Measurements from ENCODE around the gene EGLN2.
A peak's percentile ranks its signal among the peaks of the same experiment; 100 is the strongest.
"Not testable (repeated sequence)": the region's sequence is repeated elsewhere in the genome, so short reads cannot be mapped to it uniquely, and the experiment has no call there.

EGLN2 gene

DNA sequence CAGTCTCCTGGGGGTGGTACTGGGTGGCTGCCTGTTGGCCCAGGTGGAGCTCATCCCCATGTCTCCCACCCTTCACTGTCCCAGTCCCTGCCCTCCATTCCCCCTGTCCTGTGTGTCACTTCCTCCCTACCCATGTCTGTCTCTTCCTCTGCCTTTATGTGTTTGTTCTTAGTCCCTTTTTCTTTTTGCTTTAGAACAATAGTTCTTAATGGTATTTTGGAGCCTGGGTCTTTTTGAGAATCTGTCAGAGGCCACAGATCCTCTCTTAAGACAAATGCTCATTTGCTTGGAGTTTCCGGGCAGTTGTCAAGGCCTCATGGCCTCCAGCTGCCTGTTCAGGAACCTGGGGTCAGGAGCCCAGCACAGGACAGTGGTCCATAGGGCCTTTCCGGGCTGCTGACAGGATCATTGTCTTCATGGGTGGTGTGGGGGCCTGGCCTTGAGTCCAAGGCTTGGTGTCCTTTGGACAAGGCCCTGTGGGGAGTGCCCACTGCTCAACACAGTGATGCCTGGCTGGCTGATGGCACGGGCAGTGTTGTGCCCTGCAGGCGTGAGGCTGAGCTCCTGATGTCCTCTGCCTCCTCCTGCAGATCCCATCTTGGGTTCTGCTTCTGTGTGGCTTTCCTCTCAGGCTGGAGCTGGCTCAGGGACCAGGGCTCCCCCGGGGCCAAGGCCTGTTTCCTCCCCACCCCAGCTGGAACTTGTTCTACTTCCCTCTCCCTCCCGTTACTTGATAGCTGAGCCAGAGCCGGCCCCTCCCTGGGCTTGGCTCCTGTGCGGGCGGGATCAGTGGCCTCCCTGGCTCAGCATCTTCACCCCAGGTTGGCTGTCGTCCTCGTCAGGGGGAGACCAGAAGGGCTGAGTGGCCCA lies 3.5 kb downstream of the EGLN2 start:
- no peak for DNase-seq (ENCODE audit: low read depth)

DNA sequence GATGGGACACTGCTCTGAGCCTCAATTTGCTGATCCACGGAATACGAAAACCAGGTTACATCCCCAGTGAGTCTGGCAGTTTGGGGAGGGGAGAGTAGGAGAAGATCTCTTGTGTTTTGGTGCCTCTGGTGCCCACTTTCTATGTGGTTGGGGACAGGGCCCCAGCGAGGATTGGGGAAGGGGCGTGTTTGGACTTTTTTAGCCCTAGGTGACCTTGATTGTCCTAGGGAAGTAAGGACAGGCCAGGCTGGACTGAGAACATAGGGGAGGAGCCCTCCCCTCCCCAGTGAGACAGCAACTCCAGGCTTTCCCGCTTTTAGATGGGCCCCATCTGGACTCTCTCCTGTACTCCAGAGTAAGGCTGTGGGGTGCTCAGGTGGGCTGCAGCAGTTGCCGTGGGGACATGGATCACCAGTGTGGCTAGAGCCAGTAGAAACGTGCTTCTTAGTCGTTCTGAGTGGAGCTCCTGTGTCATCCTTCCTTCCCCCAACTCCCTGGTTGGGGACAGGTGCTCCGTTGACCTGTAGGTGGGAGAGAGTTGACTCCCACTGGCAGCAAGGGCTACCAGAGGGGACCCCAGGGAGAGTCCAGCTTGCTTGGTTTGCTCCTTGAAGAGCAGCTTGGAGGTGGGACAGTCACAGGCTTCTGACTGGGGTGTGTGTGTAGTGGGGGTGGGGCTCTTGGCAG lies 4.3 kb downstream of the EGLN2 start:
- DNase-seq (ENCODE audit: low read depth), result no peak

DNA sequence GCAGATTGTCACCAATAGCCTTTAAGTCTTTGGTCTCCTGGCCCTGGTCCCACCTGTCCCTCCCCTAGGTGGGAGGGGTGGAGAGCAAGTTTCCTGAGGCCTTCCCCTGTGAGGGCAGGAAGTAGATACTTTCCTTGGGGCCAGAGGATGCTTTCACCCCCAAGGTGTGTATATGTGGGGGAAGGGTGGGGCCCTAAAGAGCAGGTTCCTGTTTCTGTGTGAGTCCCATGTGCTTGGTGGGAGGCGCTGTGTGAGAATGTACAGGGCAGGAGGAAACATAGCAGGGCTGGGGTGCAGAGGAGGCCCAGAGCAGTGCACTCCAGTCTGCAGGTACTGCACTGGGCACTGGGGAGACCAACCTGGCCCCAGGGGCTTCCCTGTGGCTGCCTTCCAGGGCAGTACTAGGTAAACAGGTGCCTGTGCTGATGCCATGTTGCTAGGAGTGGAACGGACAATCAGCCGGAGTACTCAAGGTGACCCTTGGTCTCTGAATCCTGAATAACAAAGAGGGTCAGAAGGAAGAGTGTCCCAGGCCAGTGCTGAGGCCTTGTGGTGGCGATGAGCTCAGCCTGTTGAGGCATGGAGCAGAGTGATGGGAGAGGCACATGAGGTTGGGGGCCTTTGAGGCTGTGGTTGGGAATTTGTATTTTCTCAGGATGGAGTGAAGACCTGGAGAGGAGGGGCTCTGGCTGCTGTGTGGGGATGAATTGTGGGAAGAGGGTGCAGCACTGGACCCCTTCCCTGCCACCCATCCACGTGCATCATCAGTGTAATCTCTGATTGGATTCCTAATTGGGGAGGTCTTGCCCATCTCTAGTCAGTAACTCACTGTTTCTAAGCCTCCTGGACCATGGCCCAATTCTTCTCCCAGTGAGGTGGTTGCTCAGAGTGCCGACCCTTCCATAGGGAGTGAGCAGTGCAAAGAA lies 5.1 kb downstream of the EGLN2 start:
- peak; percentile 52 for DNase-seq (ENCODE audit: low read depth)

DNA sequence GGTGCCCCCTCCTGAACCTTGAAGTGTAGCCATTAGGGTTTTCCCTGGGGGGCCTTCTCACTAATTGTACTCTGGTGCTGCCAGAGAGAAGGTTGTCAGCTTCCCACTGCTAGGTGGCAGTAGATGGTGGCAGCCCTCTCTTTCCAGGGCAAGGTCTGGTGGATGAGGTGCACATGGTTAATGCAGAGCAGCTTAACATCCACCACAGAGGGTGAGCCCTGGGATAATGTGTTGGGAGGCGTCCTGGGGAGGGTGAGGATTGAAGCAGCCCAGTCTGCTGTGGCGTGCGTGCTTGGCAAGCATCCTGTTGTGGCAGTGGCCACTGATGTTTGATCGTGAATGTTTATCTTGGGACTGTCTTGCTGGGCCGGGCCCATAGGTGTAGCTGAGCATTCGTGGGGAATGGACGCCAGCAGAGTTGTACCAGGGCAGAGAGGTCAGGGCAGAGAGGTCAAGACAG lies 5.8 kb downstream of the EGLN2 start:
- no peak for DNase-seq (ENCODE audit: low read depth)

DNA sequence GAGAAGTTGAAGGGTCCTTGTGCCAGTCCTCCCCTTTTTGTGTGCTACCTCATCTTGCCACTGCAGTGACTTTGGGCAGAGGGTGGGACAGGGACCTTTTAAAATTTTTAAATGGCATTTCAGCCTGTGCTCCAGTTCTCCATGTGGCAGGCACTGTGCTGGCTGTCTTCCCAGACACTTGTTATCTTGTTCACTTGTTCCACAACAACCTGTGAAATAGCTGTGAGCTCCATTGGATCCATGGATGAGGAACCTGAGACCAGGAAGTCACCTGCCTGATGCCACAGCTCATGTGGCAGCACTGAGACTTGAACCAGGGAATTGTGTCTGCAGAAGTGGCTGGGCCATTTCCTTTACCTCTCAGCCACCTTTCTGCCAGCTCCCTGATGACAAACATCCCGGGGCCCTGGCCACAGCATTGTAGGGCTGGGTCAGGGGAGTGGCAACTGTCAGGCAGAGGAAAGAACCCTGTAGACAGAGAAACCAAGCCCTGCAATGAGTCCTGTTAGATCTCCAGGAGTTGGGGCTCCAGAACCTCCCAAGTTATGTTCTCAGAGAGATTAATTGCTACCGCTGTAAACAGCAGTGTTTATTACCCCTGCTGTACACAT lies 6.4 kb downstream of the EGLN2 start:
- no peak for DNase-seq (ENCODE audit: low read depth)

DNA sequence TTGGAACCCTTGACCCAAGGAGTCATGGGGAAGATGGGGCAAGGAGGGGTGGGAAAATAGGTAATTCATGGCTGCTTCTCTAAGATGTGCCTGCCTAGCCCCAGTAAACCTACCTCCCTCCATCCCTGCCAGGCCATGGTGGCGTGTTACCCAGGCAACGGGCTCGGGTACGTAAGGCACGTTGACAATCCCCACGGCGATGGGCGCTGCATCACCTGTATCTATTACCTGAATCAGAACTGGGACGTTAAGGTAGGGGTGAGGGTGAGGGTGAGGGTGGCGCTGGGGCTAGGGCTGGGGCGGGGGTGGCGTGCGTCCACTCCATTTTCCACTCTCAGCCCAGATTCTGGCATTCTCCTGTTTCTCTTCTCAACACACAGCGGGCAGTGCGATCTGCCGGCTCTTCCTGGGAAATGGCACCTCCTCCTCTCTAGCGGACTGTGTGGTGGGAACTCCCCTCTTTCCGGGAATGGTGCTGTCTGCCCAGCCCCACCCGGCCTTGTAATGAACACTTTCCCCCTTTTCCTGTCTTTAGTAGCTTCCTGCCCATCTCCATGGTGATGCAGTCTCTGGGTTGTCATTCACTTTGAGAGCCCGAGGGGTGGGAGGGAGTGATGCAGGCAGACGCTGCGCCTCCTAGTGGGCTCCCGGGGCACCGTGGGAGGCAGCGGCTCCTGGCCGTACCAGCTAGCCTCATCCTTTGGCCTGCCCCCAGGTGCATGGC lies 7.6 kb downstream of the EGLN2 start:
- DNase-seq (ENCODE audit: low read depth), result peak; percentile 68

DNA sequence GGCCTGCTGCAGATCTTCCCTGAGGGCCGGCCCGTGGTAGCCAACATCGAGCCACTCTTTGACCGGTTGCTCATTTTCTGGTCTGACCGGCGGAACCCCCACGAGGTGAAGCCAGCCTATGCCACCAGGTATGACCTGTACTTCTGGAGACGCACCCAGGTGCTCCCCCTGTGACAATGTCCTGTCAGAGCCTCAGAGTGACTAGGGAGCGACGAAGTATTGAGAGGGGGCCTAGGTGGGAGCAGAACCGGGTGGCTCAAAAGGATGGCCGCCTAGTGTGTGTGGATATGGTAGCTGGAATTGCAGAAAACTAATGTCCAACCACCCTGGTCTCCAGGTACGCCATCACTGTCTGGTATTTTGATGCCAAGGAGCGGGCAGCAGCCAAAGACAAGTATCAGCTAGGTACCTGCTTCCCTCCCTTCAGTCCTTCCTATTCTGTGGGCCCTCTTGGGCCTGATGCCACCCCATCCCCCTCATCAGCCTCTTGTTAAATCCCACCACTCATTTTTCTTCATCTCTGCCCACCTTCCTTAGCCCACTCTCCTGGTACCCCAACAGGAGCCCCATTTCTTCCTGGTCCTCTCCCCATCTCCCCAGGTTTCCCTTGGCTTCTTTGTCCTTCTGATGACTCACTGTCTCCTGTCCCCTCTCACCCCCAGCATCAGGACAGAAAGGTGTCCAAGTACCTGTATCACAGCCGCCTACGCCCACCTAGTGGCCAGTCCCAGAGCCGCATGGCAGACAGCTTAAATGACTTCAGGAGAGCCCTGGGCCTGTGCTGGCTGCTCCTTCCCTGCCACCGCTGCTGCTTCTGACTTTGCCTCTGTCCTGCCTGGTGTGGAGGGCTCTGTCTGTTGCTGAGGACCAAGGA lies 8.4 kb downstream of the EGLN2 start:
- DNase-seq (ENCODE audit: low read depth), result no peak

DNA sequence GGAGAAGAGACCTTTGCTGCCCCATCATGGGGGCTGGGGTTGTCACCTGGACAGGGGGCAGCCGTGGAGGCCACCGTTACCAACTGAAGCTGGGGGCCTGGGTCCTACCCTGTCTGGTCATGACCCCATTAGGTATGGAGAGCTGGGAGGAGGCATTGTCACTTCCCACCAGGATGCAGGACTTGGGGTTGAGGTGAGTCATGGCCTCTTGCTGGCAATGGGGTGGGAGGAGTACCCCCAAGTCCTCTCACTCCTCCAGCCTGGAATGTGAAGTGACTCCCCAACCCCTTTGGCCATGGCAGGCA lies 9.0 kb downstream of the EGLN2 start:
- no peak for DNase-seq (ENCODE audit: low read depth)

DNA sequence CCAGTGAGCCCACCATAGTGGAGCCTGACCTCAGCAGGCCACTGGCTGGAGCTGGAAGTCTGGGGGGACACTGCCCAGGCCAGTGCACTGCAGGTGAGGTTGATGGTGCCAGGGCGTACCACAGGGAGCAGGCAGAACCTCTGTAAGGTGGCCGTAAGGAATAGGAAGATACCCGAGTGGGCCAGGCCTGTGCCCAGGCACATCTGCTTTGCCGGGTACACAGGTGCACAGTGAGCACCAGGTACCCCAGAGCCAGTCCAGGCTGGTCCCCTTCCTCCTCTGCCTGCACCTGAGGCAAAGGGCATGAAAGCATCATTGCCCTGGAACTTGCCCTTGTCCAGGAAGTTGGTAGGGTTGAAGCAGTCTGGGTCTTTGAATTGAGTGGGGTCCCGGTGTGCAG lies 9.5 kb downstream of the EGLN2 start:
- DNase-seq (ENCODE audit: low read depth), result no peak

DNA sequence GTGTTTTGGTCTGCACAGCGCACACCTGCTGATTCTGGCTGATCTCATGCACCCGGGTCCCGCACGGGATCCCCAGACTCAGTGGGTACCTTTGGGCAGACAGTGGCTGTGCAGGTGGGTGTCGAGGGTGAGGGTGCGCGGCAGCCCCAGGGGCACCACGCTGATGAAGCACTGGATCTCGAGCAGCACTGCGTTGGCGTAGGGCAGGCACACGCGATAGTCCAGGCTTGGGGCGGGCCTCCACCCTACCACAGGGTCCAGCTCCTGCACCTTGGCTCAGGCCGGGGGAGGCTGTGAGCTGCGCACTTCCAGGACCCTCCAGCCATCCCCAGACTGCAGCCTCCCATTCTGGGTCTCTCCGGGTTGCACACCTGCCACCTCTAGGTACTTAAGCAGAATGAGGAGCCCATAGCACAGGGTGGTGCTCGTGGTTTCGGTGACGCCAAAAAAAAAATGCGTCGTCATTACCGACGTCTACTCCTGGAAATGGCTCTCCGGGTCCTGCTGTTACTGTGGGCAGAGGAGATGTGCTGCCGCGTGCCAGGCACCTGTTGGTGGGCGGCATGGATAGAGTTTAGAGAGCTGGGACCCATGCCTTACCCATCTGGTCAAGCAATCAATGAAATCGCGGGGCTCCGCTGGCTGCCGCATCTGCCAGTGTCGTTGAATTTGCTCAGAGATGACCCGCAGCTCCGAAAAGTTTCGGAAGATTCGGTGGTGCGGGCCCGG lies 10.5 kb downstream of the EGLN2 start:
- DNase-seq (ENCODE audit: low read depth), result no peak

DNA sequence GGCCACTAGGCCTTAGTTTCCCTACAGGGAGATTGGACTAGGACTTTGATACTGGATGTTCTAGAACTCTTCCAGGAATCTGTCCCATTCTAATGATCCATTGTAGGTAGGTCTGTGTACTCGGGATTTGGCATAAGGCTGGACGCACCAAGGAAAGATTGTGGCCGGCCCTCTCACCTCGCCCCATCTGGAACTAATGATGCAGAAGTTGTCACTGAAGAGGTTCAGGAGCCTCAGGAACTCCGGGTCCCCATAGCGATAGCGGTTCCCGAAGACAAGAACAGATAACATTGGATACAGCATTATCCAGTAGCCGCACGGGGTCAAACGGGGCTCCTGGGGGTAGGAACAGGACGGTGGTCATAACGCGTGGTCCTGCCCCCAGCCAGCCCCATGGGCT lies 11.2 kb downstream of the EGLN2 start:
- no peak for DNase-seq (ENCODE audit: low read depth)

DNA sequence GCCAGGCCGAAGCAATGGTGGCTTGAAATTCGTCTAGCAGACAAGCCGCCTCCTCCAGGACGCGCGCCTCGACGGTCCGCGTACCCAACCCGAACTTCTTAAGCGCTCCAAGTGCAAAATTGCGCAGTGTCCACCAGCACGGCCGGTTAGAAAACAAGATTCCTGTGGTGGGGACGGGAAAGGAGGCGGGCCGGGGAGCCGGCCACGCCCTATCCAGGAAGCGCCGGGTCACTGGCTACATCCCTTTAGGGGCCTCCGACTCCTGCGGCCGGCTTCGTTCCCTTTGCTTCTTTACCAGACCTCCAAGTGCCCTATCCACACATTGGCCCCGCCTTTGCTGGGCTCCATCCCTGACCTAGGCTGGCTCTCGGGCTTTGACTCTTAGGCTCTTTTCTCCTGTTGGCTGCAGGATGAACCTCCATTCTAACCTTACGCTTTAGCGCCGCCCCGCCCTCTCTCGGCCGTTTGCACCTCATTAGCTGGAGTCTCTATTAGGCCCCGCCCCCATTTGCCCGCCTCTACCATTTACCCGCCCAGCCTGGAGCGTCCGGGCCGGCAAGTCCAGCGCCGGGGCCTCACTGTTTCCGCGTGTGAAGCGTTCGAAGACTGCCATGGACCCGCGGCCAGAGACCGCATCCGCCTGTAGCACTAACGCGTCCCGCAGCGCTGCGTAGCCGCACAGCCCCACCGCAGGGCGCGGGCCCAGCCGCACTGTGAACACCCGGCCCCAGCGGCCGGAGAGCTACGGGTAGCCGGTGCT lies 11.8 kb downstream of the EGLN2 start:
- DNase-seq (ENCODE audit: low read depth), result not testable (repeated sequence)

DNA sequence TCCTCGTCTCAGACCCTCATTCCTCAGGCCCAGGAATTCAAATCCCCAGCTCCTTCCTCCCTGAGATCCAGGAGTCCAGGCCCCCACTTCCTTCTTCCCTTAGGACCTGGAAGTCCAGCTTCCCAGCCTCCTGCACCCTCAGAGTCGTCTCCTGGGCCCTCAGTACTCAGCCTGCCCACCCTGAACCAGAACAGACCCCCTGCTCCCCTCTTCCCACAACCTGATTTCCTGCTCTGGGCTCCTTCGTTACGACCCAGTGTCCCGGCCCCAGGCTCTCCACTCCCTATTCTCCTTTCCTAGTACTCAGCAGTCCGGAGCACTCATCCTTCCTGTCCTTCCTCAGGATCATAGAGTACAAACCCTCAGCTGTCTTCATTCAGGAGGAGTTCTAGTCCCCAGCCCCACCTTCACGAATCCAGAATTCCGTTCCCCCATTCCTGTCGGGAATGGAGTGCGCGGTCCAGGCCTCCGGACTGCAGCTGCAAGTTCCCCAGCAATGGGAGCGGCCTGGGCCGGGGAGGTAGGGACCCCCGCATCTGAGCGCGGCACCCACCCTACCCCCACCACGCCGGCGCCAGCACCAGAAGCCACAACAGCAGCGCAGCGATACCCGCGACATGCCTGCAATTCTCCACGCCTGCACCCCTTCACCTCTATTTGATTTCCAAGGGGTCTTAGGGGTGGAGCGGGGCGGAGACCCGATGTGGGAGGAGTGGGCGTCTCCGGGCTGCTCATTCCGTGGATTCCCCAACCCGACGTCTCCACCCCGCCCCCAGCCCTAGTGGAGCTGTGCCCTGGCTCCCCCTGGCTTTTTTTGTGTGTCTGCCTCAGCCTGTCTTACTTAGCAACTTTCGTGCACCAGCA lies 12.7 kb downstream of the EGLN2 start:
- DNase-seq (ENCODE audit: low read depth), result no peak

DNA sequence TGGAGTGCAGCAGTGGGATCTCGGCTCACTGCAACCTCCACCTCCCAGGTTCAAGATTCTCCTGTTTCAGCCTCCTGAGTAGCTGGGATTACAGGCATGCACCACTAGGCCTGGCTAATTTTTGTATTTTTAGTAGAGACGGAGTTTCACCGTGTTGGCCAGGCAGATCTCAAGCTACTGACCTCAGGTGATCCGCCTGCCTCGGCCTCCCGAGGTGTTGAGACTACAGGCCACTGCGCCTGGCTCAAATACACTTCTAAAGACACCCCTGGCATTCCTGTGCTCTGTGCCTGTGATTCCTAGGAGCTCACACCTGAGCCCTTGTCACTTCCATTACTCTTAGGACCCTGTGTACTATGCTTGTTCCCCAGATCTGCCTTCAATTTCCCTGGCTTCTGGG lies 13.6 kb downstream of the EGLN2 start:
- not testable (repeated sequence) for DNase-seq (ENCODE audit: low read depth)

DNA sequence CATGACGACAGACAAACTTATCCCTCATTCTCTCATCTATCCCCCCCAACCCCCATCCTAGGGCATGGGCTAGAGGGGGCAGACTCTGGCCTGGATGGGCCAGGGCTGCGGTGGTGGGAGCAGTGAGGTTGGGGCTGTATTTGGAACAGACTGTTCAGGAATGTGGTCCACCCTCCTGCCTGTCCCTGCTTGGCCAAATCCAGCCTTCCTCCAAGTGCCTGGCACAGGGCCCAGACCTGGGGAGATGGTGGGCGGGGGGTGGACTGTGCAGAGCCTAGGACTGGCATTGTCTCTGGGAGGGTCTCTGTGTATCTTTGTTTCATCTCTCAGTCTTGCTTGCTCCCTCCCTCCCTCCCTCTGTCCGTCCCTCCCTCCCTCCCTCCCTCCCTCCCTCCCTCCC lies 14.2 kb downstream of the EGLN2 start:
- no peak for DNase-seq (ENCODE audit: low read depth)

DNA sequence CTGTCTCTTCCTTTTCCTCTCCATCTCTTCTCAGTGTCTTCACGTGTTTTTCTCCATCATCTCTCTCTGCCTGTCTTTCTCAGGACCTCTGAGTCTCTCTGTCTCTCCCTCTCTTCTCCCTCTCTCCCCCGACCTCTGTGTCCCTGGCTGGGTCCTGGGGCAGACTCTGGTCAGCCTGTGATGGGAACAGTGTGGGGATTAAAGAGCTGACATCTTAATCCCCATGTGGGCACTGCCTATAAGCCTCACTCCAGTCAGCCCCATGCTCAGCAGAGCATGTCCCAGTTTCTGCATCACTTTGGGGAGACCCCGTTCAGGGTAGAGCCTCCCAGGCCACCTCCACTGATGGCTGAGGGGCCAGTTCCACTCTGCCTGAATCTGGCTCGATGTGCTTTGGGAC lies 16.2 kb downstream of the EGLN2 start:
- DNase-seq (ENCODE audit: low read depth), result no peak

DNA sequence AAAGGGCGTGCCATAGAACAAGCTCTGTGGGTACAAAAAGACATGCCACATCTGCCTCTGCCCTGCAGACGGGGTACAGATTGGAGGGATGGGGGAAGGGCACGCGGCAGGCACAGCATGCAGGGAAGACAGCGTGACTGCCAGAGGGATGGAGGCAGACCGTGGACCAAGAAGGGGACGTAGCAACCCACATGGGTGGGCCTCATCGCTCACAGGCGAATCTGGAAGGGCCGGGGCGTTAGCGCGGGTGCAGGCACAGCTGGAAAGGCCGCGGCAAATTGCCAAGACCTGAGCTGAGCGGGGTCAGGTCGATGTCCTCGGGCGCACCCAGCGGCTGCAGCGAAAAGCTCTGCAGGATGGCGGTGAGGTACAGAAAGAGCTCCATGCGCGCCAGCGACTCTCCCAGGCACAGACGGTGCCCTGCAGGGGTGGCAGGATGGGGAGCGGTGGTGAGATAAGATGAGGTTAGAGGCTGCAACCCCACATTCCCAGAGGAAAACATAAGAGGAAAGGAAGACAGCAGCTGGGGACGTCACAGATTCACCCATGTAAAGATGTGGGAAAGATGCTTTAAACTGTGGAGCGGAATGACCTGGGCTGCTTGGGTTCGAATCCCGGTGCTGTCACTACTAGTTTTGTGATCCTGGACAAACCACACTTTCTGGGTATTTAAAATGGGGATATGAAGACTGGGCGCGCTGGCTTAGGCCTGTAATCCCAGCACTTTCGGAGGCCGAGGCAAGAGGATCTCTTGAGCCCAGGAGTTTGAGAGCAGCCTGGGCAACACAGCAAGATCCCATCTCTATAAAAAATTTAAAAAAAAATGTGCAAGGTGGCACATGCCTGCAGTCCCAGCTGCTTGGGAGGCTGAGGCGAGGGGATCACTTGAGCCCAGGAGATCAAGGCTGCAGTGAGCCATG lies 19.7 kb downstream of the EGLN2 start:
- peak; percentile 62 for DNase-seq (ENCODE audit: low read depth)
